Smooth muscle cell (in vitro differentiated cells): ENCODE results near the gene PCYOX1L. TPM values are rescaled to one million over a fixed set of nuclear protein-coding genes. Genes with fewer than 3 reads are reported as not detected.
A peak's percentile ranks its signal among the peaks of the same experiment; 100 is the strongest.

Experiments
- DNase-seq: peaks from one replicate; lab custom pipeline; 2025; ENCODE audit not compliant: unreplicated experiment; lab: John Stamatoyannopoulos, UW
- H2AFZ ChIP-seq: fragments of 200-600 bp; sonication (generic); 2 replicates; pipeline ENCODE4 v1.6.0; 2016; ENCODE audit warnings: antibody characterized with exemption, low read depth, mild to moderate bottlenecking
- H3F3A ChIP-seq: fragments of 200-600 bp; sonication (generic); 2 replicates; pipeline ENCODE4 v1.6.0; 2017; ENCODE audit warnings: antibody characterized with exemption, low read depth
- H3K27ac ChIP-seq: fragments of 200-600 bp; sonication (generic); 2 replicates; pipeline ENCODE4 v1.5.1; 2016; ENCODE audit warnings: low read depth, mild to moderate bottlenecking
- H3K27me3 ChIP-seq: fragments of 200-600 bp; sonication (generic); 2 replicates; pipeline ENCODE4 v1.6.1; 2016; ENCODE audit warnings: low read depth, mild to moderate bottlenecking
- H3K36me3 ChIP-seq: fragments of 200-600 bp; sonication (generic); 2 replicates; pipeline ENCODE4 v1.5.1; 2016; ENCODE audit warnings: low read depth
- H3K4me1 ChIP-seq: fragments of 200-600 bp; sonication (generic); 2 replicates; pipeline ENCODE4 v1.5.1; 2016; ENCODE audit warnings: low read depth
- H3K4me2 ChIP-seq: fragments of 200-600 bp; sonication (generic); 2 replicates; pipeline ENCODE4 v1.6.0; 2016; ENCODE audit warnings: mild to moderate bottlenecking
- H3K4me3 ChIP-seq: fragments of 200-600 bp; sonication (generic); 2 replicates; pipeline ENCODE4 v1.5.1; 2016; ENCODE audit warnings: mild to moderate bottlenecking
- H3K79me2 ChIP-seq: fragments of 200-600 bp; sonication (generic); 2 replicates; pipeline ENCODE4 v1.6.0; 2016; ENCODE audit warnings: low read depth, mild to moderate bottlenecking
- H3K9ac ChIP-seq: fragments of 200-600 bp; sonication (generic); 2 replicates; pipeline ENCODE4 v1.6.0; 2016; ENCODE audit warnings: low read depth
- H3K9me3 ChIP-seq: fragments of 200-600 bp; sonication (generic); replicated peaks from 2 replicates; pipeline ENCODE4 v1.5.1; 2016; ENCODE audit warnings: low read depth
- H4K20me1 ChIP-seq: fragments of 200-600 bp; sonication (generic); 2 replicates; pipeline ENCODE4 v1.6.0; 2016; ENCODE audit warnings: low read depth
- WGBS: methylation state at CpG from one replicate; pipeline ENCODE4 v1.1.7; 2016; ENCODE audit warnings: low lambda C conversion rate; 5-methylcytosine and 5-hydroxymethylcytosine counted together
- polyA plus RNA-seq: library from polyadenylated mRNA; unstranded; fragments of >200 nt; fragmentation: Nextera tagmentation; extraction: Ambion mirVana; gene quantifications from 2 replicates; pipeline ENCODE4 v1.2.1, GENCODE V29; 2016
- total RNA-seq: library from RNA; depleted of rRNA; stranded (reverse); fragments of >200 nt; gene quantifications from 2 replicates; pipeline ENCODE4 v1.2.3, GENCODE V29; 2014
- TF ChIP-seq, protein P1 (sequence below): fragments of 200-600 bp; sonication (generic); IDR thresholded peaks from 2 replicates; pipeline ENCODE4 v1.5.1; 2017; ENCODE audit warnings: borderline replicate concordance, mild to moderate bottlenecking, antibody characterized with exemption; ENCODE audit not compliant: insufficient read depth, poor library complexity, severe bottlenecking

The PCYOX1L gene
- total and polyA plus RNA-seq, 2 experiments from 2014 or later = 6.4 to 13.4 TPM

DNA sequence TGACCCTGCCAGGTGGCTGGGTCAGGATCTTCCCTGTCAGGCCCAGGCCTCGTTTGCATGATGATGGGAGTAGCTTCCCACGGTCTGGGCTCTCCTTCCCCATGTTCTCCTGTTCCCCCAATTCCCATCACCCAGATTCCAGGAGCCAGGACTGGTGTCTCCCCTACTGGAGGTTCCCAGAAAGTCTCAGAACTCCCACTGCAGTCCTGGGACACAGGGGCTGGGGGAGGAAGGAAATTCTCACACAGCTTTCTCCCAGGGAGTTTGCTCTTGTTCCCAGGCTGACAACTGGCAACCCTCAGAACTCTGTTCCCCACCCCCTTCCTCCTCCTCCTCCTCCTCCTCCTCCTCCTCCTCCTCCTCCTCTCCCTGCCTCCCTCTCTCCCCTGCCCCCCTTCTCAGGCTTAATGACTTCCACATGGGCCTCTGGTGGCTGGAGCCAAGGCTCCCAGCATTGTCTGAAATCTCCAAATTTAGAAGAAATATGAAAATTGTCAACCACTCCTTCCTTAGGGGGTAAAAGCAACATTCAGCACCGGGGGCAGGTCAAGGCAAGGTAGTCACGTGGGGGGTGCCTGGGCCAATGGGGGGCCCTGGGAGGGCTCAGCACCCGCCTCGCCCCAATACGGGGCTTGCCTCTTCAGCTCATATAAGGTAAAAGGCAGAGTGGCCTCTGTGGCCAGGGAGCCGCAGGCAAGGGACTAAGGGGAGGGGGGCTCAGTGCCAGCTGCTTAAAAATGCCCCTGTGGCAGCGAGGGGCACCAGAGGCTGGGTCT is 48.5 kb downstream of the PCYOX1L start:
- Histone ChIP-seq H4K20me1 (peaks cover 42% of the 10 kb centered on the region), H3K79me2 (peaks cover 48% of the 10 kb centered on the region), H2AFZ (no peak overlapping the region), H3K27ac (peak overlapping the region; percentile 95), H3K4me3 (peak overlapping the region; percentile 52), H3K27me3 (no peaks in the 10 kb centered on the region), H3F3A (peaks cover 48% of the 10 kb centered on the region), H3K4me1 (peaks cover 48% of the 10 kb centered on the region), H3K9me3 (no peaks in the 10 kb centered on the region), H3K36me3 (no peaks in the 10 kb centered on the region), H3K9ac (peak overlapping the region; percentile 67), H3K4me2 (peak overlapping the region; percentile 88)
- TF ChIP-seq, protein P1, sequence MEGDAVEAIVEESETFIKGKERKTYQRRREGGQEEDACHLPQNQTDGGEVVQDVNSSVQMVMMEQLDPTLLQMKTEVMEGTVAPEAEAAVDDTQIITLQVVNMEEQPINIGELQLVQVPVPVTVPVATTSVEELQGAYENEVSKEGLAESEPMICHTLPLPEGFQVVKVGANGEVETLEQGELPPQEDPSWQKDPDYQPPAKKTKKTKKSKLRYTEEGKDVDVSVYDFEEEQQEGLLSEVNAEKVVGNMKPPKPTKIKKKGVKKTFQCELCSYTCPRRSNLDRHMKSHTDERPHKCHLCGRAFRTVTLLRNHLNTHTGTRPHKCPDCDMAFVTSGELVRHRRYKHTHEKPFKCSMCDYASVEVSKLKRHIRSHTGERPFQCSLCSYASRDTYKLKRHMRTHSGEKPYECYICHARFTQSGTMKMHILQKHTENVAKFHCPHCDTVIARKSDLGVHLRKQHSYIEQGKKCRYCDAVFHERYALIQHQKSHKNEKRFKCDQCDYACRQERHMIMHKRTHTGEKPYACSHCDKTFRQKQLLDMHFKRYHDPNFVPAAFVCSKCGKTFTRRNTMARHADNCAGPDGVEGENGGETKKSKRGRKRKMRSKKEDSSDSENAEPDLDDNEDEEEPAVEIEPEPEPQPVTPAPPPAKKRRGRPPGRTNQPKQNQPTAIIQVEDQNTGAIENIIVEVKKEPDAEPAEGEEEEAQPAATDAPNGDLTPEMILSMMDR = no peak
- DNase-seq = no peak
- 30% methylated on average over 9 of the region's 9 CpGs for WGBS

DNA sequence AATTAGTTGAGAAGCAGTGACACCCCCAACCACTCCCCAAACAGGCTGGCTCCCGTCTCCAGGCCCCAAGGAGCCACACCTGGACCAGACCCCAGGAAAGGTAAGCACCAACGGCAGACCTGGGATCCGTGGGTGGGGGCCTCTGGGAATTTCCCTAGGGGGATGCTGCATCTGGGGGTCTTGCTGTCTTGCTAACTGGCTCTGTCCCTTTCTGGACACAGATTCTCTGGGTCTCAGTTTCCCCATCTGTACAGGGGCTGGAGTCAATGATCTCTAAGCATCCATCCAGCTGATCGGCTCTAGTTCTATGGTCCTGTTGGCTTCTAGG is 49.1 kb downstream of the PCYOX1L start:
- no peaks in the 10 kb centered on the region for H3K27me3 ChIP-seq
- peak overlapping the region; percentile 41 for H3K9ac ChIP-seq
- peaks cover 48% of the 10 kb centered on the region for H3K4me1 ChIP-seq
- no peaks in the 10 kb centered on the region for H3K9me3 ChIP-seq
- H3K4me2 ChIP-seq = peak overlapping the region; percentile 88
- peak overlapping the region; percentile 52 for H3K4me3 ChIP-seq
- H3K79me2 ChIP-seq = peaks cover 54% of the 10 kb centered on the region
- WGBS = 57% methylated on average over 4 of the region's 4 CpGs
- peak overlapping the region; percentile 95 for H3K27ac ChIP-seq
- H3K36me3 ChIP-seq = no peaks in the 10 kb centered on the region
- H3F3A ChIP-seq = peaks cover 50% of the 10 kb centered on the region
- DNase-seq = no peak
- TF ChIP-seq, protein P1 = no peak
- no peak overlapping the region for H2AFZ ChIP-seq
- peaks cover 48% of the 10 kb centered on the region for H4K20me1 ChIP-seq

DNA sequence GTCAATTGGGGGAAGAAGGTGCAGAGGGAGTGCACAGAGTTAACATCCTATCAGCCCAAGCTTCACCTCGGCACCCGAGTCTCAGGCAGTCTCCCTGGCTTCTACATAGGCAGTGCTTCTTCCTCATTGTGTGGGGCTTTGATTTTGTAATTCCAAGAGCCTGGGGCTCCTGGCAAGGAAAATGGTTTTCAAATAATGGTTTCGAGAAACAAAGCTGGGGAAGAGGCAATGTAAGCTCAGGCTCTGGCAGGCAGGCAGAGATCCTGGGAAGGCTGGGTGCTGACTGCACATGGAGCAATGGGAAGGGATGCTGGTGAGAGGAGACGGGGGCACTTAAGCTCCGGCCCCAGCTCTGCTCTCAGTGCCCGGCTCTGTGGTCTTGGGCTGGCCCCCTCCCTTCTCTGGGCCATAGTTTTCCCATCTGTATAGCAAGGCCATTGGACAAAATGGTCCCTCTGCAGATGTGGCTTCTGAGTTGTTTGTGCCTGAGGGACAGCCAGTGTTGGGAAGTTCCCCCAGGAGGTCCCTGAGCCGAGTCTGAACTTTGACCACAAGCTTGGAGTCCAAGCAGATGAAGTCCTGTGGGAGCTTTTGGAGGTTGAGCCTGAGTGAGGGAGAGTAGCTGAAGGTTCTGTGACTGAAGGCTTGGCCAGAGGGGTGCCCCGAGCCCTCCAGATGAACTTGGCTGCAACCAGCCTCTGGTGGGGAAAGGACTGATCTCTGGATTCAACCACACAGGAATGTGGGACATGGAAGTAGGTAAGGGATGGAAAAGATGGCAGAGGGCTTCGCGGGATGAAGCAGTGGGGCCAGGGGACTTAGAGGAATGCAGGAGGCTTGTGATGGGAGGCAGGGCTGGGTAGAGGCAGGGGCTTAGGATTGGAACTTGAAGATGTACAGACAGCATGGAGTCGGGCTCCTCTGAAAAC is 49.7 kb downstream of the PCYOX1L start:
- DNase-seq = no peak
- peak overlapping the region; percentile 88 for H3K4me2 ChIP-seq
- peaks cover 48% of the 10 kb centered on the region for H3K4me1 ChIP-seq
- no peaks in the 10 kb centered on the region for H3K9me3 ChIP-seq
- TF ChIP-seq, protein P1 = no peak
- peak overlapping the region; percentile 41 for H3K9ac ChIP-seq
- H2AFZ ChIP-seq = no peak overlapping the region
- H3K27ac ChIP-seq = peak overlapping the region; percentile 95
- WGBS = 45% methylated on average over 11 of the region's 11 CpGs
- H3K36me3 ChIP-seq = no peaks in the 10 kb centered on the region
- H3K27me3 ChIP-seq = no peaks in the 10 kb centered on the region
- peaks cover 54% of the 10 kb centered on the region for H4K20me1 ChIP-seq
- H3K4me3 ChIP-seq = peak overlapping the region; percentile 52
- peaks cover 51% of the 10 kb centered on the region for H3F3A ChIP-seq
- H3K79me2 ChIP-seq = peaks cover 60% of the 10 kb centered on the region
